ENCODE data around the gene PPIL1.

PPIL1 gene

GRCh38 chr6:36873115-36873514, 1.5 kb downstream of the PPIL1 start:
- no peak overlapping the region for H3K27ac ChIP-seq (ENCODE audit: poor library complexity, severe bottlenecking)
- H3K9me3 ChIP-seq (ENCODE audit: severe bottlenecking) = no peaks in the 10 kb centered on the region
- peaks cover 52% of the 10 kb centered on the region for H3K36me3 ChIP-seq (ENCODE audit: low read depth)
- no peaks in the 10 kb centered on the region for H3K27me3 ChIP-seq (ENCODE audit: insufficient read depth, poor library complexity, severe bottlenecking)
- ATAC-seq (ENCODE audit: low read depth) = no peak
- TF ChIP-seq CTCF (IDR thresholded peaks at IDR 0.05; ENCODE audit: poor library complexity, severe bottlenecking) = no peak
- DNase-seq (ENCODE audit: low spot score) = no peak
- no peak overlapping the region for H3K4me3 ChIP-seq (ENCODE audit: severe bottlenecking)
- H3K4me1 ChIP-seq (ENCODE audit: insufficient read depth, poor library complexity, severe bottlenecking) = peaks cover 14% of the 10 kb centered on the region

DNA sequence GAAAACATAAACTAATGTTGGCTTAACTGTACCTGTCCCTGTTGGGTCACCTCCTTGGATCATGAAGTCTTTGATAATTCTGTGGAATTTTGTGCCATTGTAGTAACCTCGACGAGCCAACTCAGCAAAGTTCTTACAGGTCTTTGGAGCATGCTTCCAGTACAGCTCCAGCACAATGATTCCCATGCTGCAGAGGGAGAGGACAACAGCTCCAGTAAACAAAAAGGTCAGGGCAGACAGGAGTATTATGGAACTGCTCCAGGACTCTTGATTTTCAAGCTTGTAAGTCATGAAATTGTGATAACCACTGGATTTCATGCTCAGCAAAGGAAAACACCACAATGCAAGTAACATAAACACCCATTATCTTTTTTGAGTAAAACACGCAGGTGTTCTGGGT, 2.9 kb downstream of the PPIL1 start:
- no peak for ATAC-seq (ENCODE audit: low read depth)
- no peak for TF ChIP-seq CTCF (IDR thresholded peaks at IDR 0.05; ENCODE audit: poor library complexity, severe bottlenecking)
- Histone ChIP-seq H3K9me3 (ENCODE audit: severe bottlenecking) (no peaks in the 10 kb centered on the region), H3K4me1 (ENCODE audit: insufficient read depth, poor library complexity, severe bottlenecking) (peaks cover 14% of the 10 kb centered on the region), H3K27ac (ENCODE audit: poor library complexity, severe bottlenecking) (no peak overlapping the region), H3K27me3 (ENCODE audit: insufficient read depth, poor library complexity, severe bottlenecking) (no peaks in the 10 kb centered on the region), H3K4me3 (ENCODE audit: severe bottlenecking) (no peak overlapping the region), H3K36me3 (ENCODE audit: low read depth) (peaks cover 66% of the 10 kb centered on the region)
- DNase-seq (ENCODE audit: low spot score) = no peak

GRCh38 chr6:36867471-36868224, 7.0 kb downstream of the PPIL1 start:
- Histone ChIP-seq H3K4me1 (ENCODE audit: insufficient read depth, poor library complexity, severe bottlenecking) (peaks cover 4% of the 10 kb centered on the region), H3K9me3 (ENCODE audit: severe bottlenecking) (no peaks in the 10 kb centered on the region), H3K27me3 (ENCODE audit: insufficient read depth, poor library complexity, severe bottlenecking) (no peaks in the 10 kb centered on the region), H3K36me3 (ENCODE audit: low read depth) (peaks cover 94% of the 10 kb centered on the region), H3K4me3 (ENCODE audit: severe bottlenecking) (no peak overlapping the region), H3K27ac (ENCODE audit: poor library complexity, severe bottlenecking) (no peak overlapping the region)
- ATAC-seq (ENCODE audit: low read depth) (no peak), DNase-seq (ENCODE audit: low spot score) (no peak)
- TF ChIP-seq CTCF (IDR thresholded peaks at IDR 0.05; ENCODE audit: poor library complexity, severe bottlenecking) = no peak

GRCh38 chr6:36865835-36866234, 8.8 kb downstream of the PPIL1 start:
- Histone ChIP-seq H3K4me1 (ENCODE audit: insufficient read depth, poor library complexity, severe bottlenecking) (peaks cover 11% of the 10 kb centered on the region), H3K9me3 (ENCODE audit: severe bottlenecking) (no peaks in the 10 kb centered on the region), H3K4me3 (ENCODE audit: severe bottlenecking) (no peak overlapping the region), H3K27me3 (ENCODE audit: insufficient read depth, poor library complexity, severe bottlenecking) (no peaks in the 10 kb centered on the region), H3K27ac (ENCODE audit: poor library complexity, severe bottlenecking) (no peak overlapping the region), H3K36me3 (ENCODE audit: low read depth) (peaks cover 92% of the 10 kb centered on the region)
- TF ChIP-seq CTCF (IDR thresholded peaks at IDR 0.05; ENCODE audit: poor library complexity, severe bottlenecking) = no peak
- ATAC-seq (ENCODE audit: low read depth) (no peak), DNase-seq (ENCODE audit: low spot score) (no peak)
